C4-2B (cell line): ENCODE data around the gene PCDHA6.
"Not testable (repeated sequence)": the region's sequence is repeated elsewhere in the genome, so short reads cannot be mapped to it uniquely, and the experiment has no call there.

Source experiments
- ZFX ChIP-seq: fragments of 450-650 bp; IDR thresholded peaks from 2 replicates; pipeline ENCODE4 v1.6.1; 2017
- TF ChIP-seq, protein P1 (sequence below): fragments of 450-650 bp; conservative IDR thresholded peaks from 2 replicates; pipeline ENCODE4 v1.5.1; 2017; ENCODE audit warnings: mild to moderate bottlenecking

DNA sequence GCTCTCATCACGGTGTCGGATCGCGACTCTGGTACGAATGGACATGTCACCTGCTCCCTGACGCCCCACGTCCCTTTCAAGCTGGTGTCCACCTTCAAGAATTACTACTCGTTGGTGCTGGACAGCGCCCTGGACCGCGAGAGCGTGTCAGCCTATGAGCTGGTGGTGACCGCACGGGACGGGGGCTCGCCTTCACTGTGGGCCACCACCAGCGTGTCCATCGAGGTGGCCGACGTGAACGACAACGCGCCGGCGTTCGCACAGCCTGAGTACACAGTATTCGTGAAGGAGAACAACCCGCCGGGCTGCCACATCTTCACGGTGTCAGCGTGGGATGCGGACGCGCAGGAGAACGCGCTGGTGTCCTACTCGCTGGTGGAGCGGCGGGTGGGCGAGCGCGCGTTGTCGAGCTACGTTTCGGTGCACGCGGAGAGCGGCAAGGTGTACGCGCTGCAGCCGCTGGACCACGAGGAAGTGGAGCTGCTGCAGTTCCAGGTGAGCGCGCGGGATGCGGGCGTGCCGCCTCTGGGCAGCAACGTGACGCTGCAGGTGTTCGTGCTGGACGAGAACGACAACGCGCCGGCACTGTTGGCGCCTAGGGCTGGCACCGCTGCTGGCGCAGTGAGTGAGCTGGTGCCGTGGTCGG is 31.6 kb upstream of the PCDHA6 start:
- TF ChIP-seq, protein P1, sequence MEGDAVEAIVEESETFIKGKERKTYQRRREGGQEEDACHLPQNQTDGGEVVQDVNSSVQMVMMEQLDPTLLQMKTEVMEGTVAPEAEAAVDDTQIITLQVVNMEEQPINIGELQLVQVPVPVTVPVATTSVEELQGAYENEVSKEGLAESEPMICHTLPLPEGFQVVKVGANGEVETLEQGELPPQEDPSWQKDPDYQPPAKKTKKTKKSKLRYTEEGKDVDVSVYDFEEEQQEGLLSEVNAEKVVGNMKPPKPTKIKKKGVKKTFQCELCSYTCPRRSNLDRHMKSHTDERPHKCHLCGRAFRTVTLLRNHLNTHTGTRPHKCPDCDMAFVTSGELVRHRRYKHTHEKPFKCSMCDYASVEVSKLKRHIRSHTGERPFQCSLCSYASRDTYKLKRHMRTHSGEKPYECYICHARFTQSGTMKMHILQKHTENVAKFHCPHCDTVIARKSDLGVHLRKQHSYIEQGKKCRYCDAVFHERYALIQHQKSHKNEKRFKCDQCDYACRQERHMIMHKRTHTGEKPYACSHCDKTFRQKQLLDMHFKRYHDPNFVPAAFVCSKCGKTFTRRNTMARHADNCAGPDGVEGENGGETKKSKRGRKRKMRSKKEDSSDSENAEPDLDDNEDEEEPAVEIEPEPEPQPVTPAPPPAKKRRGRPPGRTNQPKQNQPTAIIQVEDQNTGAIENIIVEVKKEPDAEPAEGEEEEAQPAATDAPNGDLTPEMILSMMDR: not testable (repeated sequence)
- TF ChIP-seq ZFX: not testable (repeated sequence)
